ENCODE data around the gene SCYGR1.

The SCYGR1 gene

GRCh38 chr2:227379095-227379494 lies 8.7 kb downstream of the SCYGR1 start, which contains the start of gene TM4SF20:
TM4SF20 (minus strand) TSS chr2:227379306; CDS start chr2:227379268, 38 bp downstream.
- no peak within 1 kb of the TSS for H4K91ac ChIP-seq (ENCODE audit: low read depth, low read length)
- no peaks in the 10 kb centered on the region for H3K27me3 ChIP-seq (ENCODE audit: insufficient read depth, low read length)
- H3K36me3 ChIP-seq (ENCODE audit: control insufficient read depth in 1 of 2, insufficient read depth in 2 of 2, low read length in 2 of 2) = no peaks in the 10 kb centered on the region
- H3K27ac ChIP-seq (ENCODE audit: low read depth, low read length) = no peak within 1 kb of the TSS
- no peak within 1 kb of the TSS for H4K8ac ChIP-seq (ENCODE audit: low read depth, low read length)
- no peak within 1 kb of the TSS for H2AFZ ChIP-seq (ENCODE audit: insufficient read depth, low read length, poor library complexity)
- H4K12ac ChIP-seq (ENCODE audit: low read depth, low read length) = no peak within 1 kb of the TSS
- peaks cover 0 to 2% of the 10 kb centered on the region in 2 experiments for H3K4me1 ChIP-seq (ENCODE audit: control insufficient read depth in 1 of 2, insufficient read depth in 2 of 2, low read length in 2 of 2)
- H3K23ac ChIP-seq (ENCODE audit: low read length) = peak within 1 kb of the TSS; percentile 9
- H3K4me2 ChIP-seq (ENCODE audit: low read length) = no peak within 1 kb of the TSS
- no peaks in the 10 kb centered on the region for H3K79me1 ChIP-seq (ENCODE audit: low read length)
- H2BK120ac ChIP-seq (ENCODE audit: insufficient read depth, low read length, poor library complexity) = no peak within 1 kb of the TSS
- H3K14ac ChIP-seq (ENCODE audit: low read length) = no peak within 1 kb of the TSS
- no peak for DNase-seq
- no peak within 1 kb of the TSS for H2BK12ac ChIP-seq (ENCODE audit: low read length)
- H3K9ac ChIP-seq (ENCODE audit: low read length) = no peak within 1 kb of the TSS
- H3K4me3 ChIP-seq (ENCODE audit: low read depth, low read length) = no peak within 1 kb of the TSS
- H3K4ac ChIP-seq (ENCODE audit: low read depth, low read length) = no peak within 1 kb of the TSS
- H3K9me3 ChIP-seq (ENCODE audit: insufficient read depth, low read depth, low read length) = no peaks in the 10 kb centered on the region
- H2BK5ac ChIP-seq (ENCODE audit: low read depth, low read length, poor library complexity) = no peak within 1 kb of the TSS
- no CpG with 5 or more reads among the region's 4 CpGs for WGBS (ENCODE audit: extremely low coverage, insufficient coverage, insufficient read length)
- H3K18ac ChIP-seq (ENCODE audit: low read length) = no peak within 1 kb of the TSS
- no peaks in the 10 kb centered on the region for H3K79me2 ChIP-seq (ENCODE audit: control insufficient read depth, insufficient read depth, low read length, poor library complexity)
- H2AK5ac ChIP-seq (ENCODE audit: low read length) = no peak within 1 kb of the TSS

- Histone ChIP-seq H3K23ac (ENCODE audit: low read length) (no peak overlapping the region), H3K18ac (ENCODE audit: low read length) (no peak overlapping the region), H2BK5ac (ENCODE audit: low read depth, low read length, poor library complexity) (no peak overlapping the region), H3K4me2 (ENCODE audit: low read length) (no peak overlapping the region), H3K4me1 (ENCODE audit: control insufficient read depth in 1 of 2, insufficient read depth in 2 of 2, low read length in 2 of 2) (peaks cover 0 to 2% of the 10 kb centered on the region in 2 experiments), H2BK12ac (ENCODE audit: low read length) (no peak overlapping the region), H4K8ac (ENCODE audit: low read depth, low read length) (no peak overlapping the region), H3K9ac (ENCODE audit: low read length) (no peak overlapping the region), H3K36me3 (ENCODE audit: control insufficient read depth in 1 of 2, insufficient read depth in 2 of 2, low read length in 2 of 2) (no peaks in the 10 kb centered on the region), H3K27me3 (ENCODE audit: insufficient read depth, low read length) (no peaks in the 10 kb centered on the region), H3K79me1 (ENCODE audit: low read length) (no peaks in the 10 kb centered on the region), H2AFZ (ENCODE audit: insufficient read depth, low read length, poor library complexity) (no peak overlapping the region), H3K9me3 (ENCODE audit: insufficient read depth, low read depth, low read length) (no peaks in the 10 kb centered on the region), H3K14ac (ENCODE audit: low read length) (no peak overlapping the region), H3K4me3 (ENCODE audit: low read depth, low read length) (no peak overlapping the region), H4K91ac (ENCODE audit: low read depth, low read length) (no peak overlapping the region), H3K4ac (ENCODE audit: low read depth, low read length) (no peak overlapping the region), H2AK5ac (ENCODE audit: low read length) (no peak overlapping the region), H2BK120ac (ENCODE audit: insufficient read depth, low read length, poor library complexity) (no peak overlapping the region), H3K79me2 (ENCODE audit: control insufficient read depth, insufficient read depth, low read length, poor library complexity) (no peaks in the 10 kb centered on the region), H3K27ac (ENCODE audit: low read depth, low read length) (no peak overlapping the region), H4K12ac (ENCODE audit: low read depth, low read length) (no peak overlapping the region)
- no CpG with 5 or more reads among the region's 4 CpGs for WGBS (ENCODE audit: extremely low coverage, insufficient coverage, insufficient read length)
- DNase-seq = peak; percentile 88 to 98
These were observed 9.4 kb downstream of the SCYGR1 start for GRCh38 chr2:227378371-227378782.

GRCh38 chr2:227377467-227378351 lies 10.0 kb downstream of the SCYGR1 start:
- Histone ChIP-seq H3K9me3 (ENCODE audit: insufficient read depth, low read depth, low read length) (no peaks in the 10 kb centered on the region), H2BK12ac (ENCODE audit: low read length) (no peak overlapping the region), H3K4ac (ENCODE audit: low read depth, low read length) (no peak overlapping the region), H3K79me2 (ENCODE audit: control insufficient read depth, insufficient read depth, low read length, poor library complexity) (no peaks in the 10 kb centered on the region), H3K4me1 (ENCODE audit: control insufficient read depth in 1 of 2, insufficient read depth in 2 of 2, low read length in 2 of 2) (peaks cover 0 to 2% of the 10 kb centered on the region in 2 experiments), H3K36me3 (ENCODE audit: control insufficient read depth in 1 of 2, insufficient read depth in 2 of 2, low read length in 2 of 2) (no peaks in the 10 kb centered on the region), H3K4me3 (ENCODE audit: low read depth, low read length) (no peak overlapping the region), H2AK5ac (ENCODE audit: low read length) (no peak overlapping the region), H3K14ac (ENCODE audit: low read length) (no peak overlapping the region), H3K4me2 (ENCODE audit: low read length) (no peak overlapping the region), H3K23ac (ENCODE audit: low read length) (no peak overlapping the region), H3K79me1 (ENCODE audit: low read length) (no peaks in the 10 kb centered on the region), H4K12ac (ENCODE audit: low read depth, low read length) (no peak overlapping the region), H3K27me3 (ENCODE audit: insufficient read depth, low read length) (no peaks in the 10 kb centered on the region), H3K18ac (ENCODE audit: low read length) (no peak overlapping the region), H2AFZ (ENCODE audit: insufficient read depth, low read length, poor library complexity) (no peak overlapping the region), H3K9ac (ENCODE audit: low read length) (no peak overlapping the region), H3K27ac (ENCODE audit: low read depth, low read length) (no peak overlapping the region), H2BK120ac (ENCODE audit: insufficient read depth, low read length, poor library complexity) (no peak overlapping the region), H2BK5ac (ENCODE audit: low read depth, low read length, poor library complexity) (no peak overlapping the region), H4K91ac (ENCODE audit: low read depth, low read length) (no peak overlapping the region), H4K8ac (ENCODE audit: low read depth, low read length) (peak overlapping the region; percentile 47)
- no CpG with 5 or more reads among the region's 8 CpGs for WGBS (ENCODE audit: extremely low coverage, insufficient coverage, insufficient read length)
- DNase-seq = peak in 1 of 2 donors; percentile 58

- no peak overlapping the region for H2BK5ac ChIP-seq (ENCODE audit: low read depth, low read length, poor library complexity)
- H3K79me1 ChIP-seq (ENCODE audit: low read length) = no peaks in the 10 kb centered on the region
- H4K91ac ChIP-seq (ENCODE audit: low read depth, low read length) = no peak overlapping the region
- H2AFZ ChIP-seq (ENCODE audit: insufficient read depth, low read length, poor library complexity) = no peak overlapping the region
- H3K36me3 ChIP-seq (ENCODE audit: control insufficient read depth in 1 of 2, insufficient read depth in 2 of 2, low read length in 2 of 2) = no peaks in the 10 kb centered on the region
- no peak overlapping the region for H3K4me2 ChIP-seq (ENCODE audit: low read length)
- H4K8ac ChIP-seq (ENCODE audit: low read depth, low read length) = no peak overlapping the region
- no peak overlapping the region for H2BK120ac ChIP-seq (ENCODE audit: insufficient read depth, low read length, poor library complexity)
- H3K27ac ChIP-seq (ENCODE audit: low read depth, low read length) = no peak overlapping the region
- H2AK5ac ChIP-seq (ENCODE audit: low read length) = no peak overlapping the region
- DNase-seq = peak in 1 of 2 donors; percentile 36
- H3K14ac ChIP-seq (ENCODE audit: low read length) = no peak overlapping the region
- no peak overlapping the region for H3K18ac ChIP-seq (ENCODE audit: low read length)
- H3K9ac ChIP-seq (ENCODE audit: low read length) = no peak overlapping the region
- H3K27me3 ChIP-seq (ENCODE audit: insufficient read depth, low read length) = no peaks in the 10 kb centered on the region
- no peaks in the 10 kb centered on the region for H3K9me3 ChIP-seq (ENCODE audit: insufficient read depth, low read depth, low read length)
- no peak overlapping the region for H4K12ac ChIP-seq (ENCODE audit: low read depth, low read length)
- H3K79me2 ChIP-seq (ENCODE audit: control insufficient read depth, insufficient read depth, low read length, poor library complexity) = no peaks in the 10 kb centered on the region
- H3K4me1 ChIP-seq (ENCODE audit: control insufficient read depth in 1 of 2, insufficient read depth in 2 of 2, low read length in 2 of 2) = peaks cover 0 to 2% of the 10 kb centered on the region in 2 experiments
- H3K23ac ChIP-seq (ENCODE audit: low read length) = no peak overlapping the region
- WGBS (ENCODE audit: extremely low coverage, insufficient coverage, insufficient read length) = no CpG with 5 or more reads among the region's 9 CpGs
- no peak overlapping the region for H3K4me3 ChIP-seq (ENCODE audit: low read depth, low read length)
- H3K4ac ChIP-seq (ENCODE audit: low read depth, low read length) = no peak overlapping the region
- no peak overlapping the region for H2BK12ac ChIP-seq (ENCODE audit: low read length)
These were observed 10.9 kb downstream of the SCYGR1 start for GRCh38 chr2:227376656-227377396.

Measured in trophoblast cell (in vitro differentiated cells and primary cell).